Kidney glomerular epithelial cell (primary cell): ENCODE measurements around the gene FCRLA.
"Not testable (repeated sequence)": the region's sequence is repeated elsewhere in the genome, so short reads cannot be mapped to it uniquely, and the experiment has no call there.

Experiments
- DNase-seq: peaks from one replicate; lab custom pipeline; 2025; lab: John Stamatoyannopoulos, UW

Gene FCRLA, protein sequence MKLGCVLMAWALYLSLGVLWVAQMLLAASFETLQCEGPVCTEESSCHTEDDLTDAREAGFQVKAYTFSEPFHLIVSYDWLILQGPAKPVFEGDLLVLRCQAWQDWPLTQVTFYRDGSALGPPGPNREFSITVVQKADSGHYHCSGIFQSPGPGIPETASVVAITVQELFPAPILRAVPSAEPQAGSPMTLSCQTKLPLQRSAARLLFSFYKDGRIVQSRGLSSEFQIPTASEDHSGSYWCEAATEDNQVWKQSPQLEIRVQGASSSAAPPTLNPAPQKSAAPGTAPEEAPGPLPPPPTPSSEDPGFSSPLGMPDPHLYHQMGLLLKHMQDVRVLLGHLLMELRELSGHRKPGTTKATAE

DNA sequence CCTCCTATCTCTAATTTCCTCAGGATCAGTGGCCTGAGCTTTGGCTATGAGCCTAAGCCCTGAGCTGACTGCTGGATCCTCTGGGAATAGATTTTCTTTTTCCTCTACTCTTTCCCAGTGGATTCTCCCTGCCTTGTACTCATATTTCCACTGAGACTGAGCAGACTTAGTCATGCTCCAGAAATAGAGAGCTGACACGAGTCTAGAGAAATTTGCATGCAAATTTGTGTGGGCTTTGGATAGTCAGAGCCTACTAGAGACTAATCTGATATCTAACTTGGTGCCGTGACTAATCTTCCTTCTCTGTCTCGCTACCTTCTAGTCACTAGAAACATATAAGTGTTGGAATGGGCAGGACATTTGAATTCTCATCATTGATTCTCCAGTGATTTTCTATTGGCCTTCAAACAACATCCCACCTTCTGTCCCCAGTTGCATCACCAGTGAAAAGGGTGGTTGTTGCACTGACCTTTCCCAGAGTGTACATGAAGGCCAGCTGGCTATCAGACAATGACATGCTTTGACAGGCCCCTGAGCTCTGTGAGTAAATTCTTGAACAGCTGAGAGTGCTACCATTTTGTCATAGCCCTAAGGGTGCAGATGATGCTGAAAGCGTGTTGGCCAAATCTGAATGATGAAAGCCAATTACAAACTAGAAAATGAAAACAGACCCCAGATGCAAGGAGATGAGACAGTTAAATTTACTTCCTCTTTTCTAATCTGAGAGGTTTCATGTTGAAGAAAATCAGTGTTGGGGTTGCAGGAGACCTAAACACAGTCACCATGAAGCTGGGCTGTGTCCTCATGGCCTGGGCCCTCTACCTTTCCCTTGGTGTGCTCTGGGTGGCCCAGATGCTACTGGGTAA lies at the start of gene FCRLA:
TSS of gene FCRLA (plus strand) at position 748 of the 866 bp plus-strand sequence. CDS start at position 784, 36 bp downstream.
- peak; percentile 92 for DNase-seq

DNA sequence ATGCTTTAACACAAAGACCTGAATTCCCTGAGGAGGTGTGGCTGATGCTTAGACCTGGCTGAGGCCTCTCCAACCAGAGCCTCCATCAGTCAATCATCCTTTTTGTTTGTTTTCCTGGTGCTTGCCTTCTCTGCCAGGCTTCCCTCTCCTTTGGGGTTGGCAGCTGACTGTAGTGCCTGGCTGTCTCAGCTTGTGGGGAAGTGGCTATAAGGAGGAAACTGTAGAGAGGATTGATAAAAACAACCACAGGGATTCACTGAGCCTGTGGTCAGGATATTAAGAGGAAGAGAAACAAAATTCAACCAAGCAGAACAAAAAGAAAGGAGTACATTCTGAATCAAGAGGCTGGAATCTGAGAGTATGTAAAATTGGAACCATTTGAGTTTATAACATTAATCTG lies 48.5 kb upstream of the FCRLA start:
- not testable (repeated sequence) for DNase-seq

DNA sequence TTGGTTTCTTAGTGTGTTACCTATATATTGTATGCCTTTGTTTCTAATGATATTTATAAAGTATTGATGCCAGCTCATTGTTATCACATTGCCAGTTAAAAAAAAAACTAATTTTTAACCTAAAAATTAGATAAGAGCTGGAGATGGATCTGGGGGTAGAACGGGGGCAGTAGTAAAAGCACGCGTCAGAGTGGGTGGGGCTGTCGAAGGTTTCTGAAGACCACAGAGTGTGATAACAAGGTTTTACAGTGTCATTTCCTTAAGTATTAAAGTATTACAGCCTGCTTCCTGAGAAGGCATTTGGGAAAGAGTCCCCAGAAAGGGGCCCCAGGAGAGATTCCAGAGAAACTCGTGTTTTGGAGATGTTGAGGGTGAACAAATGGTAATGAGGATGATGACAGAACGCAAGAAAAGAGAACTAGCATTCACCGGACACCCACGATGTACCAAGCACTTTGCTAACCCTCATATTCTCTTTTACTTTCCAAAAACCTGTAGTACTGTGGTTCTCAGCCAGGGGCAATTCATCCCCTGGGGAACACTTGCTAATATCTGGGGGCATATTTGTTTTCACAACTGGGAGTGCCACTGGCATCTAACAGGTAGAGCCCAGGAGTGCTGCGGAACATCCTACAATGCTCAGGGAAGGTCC lies 45.2 kb upstream of the FCRLA start:
- not testable (repeated sequence) for DNase-seq

DNA sequence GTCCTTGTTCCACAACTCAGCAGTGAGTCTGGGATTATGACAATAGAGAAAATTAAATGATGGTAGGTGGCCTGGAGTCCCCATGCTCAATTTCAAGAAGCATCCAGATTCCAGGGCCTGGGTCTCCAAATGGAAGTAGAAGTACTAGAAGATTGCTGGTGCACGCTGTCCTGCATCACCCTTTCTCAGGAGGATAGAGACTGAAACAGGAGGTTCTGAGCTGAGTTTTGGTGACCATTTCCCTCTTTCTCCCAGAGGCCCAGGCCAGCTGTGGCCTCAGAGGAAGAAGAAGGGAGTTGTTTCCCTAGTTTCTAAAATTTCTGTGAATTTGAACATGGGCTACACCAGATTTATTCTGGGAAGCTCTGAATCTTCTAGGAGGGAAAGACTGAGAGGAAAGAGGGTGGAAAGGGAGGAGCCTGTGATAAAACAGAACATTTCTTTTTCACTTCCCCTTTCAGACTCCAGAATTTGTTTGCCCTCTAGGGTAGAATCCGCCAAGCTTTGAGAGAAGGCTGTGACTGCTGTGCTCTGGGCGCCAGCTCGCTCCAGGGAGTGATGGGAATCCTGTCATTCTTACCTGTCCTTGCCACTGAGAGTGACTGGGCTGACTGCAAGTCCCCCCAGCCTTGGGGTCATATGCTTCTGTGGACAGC lies 44.2 kb upstream of the FCRLA start, which contains the start of gene FCGR2B:
TSS of gene FCGR2B (plus strand) at position 460 of the 656 bp plus-strand sequence. CDS start at position 559, 99 bp downstream.
- not testable (repeated sequence) for DNase-seq

DNA sequence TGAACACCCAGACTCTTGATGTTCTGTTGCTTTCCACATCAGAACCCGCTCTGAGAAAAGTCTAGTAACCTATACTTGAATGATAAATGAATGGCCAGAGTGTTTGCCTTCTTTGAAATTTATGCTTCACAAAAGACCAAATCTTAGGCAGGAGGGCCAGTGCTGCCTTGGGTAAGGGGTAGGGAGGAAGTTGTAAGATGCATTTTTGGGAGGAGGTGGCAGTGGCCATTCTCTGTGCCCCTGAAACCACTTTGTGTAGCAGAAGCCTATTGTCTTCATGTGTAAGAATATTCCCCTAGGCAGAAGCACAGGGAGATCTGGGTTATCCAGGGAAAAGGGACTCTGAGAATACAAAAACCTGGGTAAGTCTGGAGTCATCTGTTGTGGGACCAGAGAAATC lies 43.5 kb upstream of the FCRLA start:
- not testable (repeated sequence) for DNase-seq

DNA sequence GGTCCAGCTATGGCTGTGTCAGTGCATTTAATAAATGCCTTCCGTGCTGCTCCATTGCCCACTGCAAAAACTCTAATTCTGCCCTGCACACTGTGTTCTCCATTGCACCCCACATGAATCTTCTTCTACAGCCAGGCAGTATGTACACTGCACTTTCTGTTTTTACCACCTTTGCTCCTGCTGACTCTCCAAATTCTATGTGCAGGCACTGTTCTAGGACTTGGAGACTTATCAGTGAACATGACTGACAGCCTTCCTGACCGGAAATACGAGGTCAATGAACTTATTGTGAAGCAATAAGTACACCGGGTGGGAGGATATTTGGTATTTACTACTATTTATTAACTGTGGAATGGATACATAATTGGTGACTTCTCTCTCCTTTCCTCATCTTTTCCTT lies 42.3 kb upstream of the FCRLA start:
- DNase-seq, result not testable (repeated sequence)

DNA sequence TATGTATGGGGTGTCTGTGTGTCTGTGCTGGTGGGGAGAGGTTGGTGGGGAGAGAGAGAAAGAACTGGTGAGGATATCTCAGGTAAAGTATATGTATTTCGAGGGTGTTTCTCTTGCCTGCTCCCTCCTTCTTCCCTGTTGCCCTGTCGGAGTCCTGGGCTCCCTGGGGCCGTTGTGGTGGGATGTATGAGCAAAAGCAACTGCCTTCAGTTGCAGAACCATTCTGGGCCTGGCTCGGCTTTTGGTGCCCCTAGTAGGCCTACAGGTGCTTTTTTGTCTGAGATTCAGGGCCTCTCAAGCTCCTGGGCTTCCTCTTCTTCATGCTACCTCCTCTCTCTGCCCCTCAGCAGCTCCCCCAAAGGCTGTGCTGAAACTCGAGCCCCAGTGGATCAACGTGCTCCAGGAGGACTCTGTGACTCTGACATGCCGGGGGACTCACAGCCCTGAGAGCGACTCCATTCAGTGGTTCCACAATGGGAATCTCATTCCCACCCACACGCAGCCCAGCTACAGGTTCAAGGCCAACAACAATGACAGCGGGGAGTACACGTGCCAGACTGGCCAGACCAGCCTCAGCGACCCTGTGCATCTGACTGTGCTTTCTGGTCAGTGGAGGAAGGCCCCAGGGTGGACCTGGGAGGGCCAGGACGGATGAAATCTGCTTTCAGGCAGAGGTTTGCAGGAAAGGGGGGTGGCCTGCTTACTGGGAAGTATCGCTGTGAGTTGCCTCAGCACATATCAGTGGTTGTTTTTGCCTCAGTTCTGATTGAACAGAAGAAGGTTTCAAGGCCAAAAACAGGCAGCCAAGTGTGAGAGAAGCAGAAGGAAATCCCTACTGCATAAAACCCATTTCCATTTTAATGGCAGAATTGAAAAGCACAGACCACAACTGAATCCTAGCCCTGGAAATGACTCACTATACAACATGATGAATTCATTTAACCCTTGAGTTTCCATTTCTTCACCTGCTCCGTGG lies 35.7 kb upstream of the FCRLA start:
- DNase-seq, result not testable (repeated sequence)

DNA sequence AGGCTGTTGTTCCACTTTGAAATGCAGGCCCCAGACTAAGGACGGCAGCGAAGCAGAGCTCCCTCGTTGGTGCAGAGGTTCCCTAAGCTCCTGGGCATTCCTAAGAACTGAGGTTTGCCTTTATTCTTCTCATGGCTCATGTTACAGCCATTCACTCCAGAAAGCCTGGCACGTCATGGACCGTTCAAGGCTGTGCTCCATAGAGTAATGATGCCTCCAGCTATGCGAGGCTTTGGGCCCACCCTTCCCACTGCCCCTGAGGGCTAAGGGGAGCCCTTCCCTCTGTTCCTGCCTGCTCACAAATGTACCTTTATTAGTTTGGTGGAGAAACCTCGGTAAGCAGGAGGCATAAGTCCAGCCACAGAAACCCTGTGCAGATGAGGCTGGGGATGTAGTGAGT lies 33.6 kb upstream of the FCRLA start:
- DNase-seq, result not testable (repeated sequence)

DNA sequence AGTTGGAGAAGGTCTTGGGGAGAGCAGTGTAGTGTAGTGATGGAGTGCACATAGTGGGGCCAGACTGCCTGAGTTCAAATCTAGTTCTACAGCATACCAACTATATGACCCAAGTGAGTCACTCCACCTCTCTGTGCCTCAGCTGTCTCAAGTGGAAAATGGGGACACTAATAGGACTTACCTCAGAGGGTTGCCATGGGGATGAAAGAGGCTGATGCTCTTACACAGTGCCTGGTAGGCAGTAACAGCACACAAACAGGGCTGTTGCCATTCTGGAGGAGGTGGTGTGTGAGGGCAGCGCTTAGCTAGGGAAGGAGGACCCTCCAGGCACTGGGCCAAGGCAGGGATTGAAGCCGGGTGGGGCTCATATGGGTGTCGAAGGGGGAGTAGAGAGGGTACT lies 32.6 kb upstream of the FCRLA start:
- DNase-seq, result not testable (repeated sequence)

DNA sequence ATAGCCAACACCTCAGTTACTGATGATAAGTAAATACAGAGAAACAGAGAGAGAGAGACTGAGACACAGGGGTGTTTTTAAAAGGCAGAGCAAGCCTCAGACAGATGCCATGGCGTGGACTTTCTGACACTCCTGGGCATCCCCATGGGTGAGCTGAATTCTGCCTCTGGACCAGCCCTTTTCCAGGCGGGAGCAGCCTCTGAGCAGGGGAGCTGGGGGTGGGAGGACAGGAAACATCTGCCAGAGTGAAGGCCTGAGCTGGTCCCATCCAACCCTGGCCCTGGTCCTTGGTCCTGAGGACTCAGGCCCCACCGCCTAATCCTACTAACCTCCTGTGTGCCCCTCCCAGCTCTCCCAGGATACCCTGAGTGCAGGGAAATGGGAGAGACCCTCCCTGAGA lies 32.1 kb upstream of the FCRLA start:
- DNase-seq, result not testable (repeated sequence)

DNA sequence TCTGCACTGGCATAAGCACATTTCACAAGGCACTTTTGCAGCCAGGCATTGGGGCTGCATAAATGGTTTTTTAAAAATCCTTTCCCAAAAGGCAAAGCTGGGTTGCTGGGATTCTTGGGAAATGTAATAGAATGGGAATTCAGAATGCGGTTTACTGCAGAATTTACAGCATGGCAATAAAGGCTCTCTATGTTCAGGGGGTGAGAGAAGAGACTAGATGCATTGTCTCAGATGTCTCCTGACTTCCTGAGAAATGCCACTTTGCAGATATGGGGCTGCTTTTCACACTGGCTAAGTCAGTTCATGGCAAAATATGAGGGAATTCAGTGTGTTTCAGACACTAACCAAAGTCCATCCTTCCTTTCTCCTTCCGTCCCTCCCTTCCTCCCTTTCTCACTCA lies 30.6 kb upstream of the FCRLA start:
- no peak for DNase-seq

DNA sequence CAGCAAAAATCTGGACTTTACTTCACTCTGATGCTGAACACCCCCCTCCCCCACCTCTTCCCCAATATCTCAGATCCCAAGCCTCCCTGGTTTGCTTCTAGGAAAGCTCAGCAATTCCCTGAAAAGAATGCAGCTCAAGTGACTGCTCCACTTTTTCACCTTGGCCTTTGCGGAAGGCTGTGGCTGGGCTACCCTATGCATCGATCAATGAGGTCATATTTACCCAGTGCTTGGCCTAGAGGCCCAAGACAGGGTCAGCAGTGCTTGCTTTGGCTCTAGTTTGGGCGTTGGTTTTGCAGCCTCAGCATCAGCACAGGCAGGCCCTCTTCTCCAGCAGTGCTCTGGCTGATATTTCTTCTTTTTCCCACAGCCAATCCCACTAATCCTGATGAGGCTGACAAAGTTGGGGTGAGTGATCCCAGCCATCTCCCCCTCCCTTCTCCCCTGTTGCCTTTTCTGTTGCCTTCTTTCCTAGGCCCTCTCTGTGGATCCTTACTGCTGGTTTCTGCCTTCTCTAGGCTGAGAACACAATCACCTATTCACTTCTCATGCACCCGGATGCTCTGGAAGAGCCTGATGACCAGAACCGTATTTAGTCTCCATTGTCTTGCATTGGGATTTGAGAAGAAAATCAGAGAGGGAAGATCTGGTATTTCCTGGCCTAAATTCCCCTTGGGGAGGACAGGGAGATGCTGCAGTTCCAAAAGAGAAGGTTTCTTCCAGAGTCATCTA lies 29.9 kb upstream of the FCRLA start:
- DNase-seq, result no peak

DNA sequence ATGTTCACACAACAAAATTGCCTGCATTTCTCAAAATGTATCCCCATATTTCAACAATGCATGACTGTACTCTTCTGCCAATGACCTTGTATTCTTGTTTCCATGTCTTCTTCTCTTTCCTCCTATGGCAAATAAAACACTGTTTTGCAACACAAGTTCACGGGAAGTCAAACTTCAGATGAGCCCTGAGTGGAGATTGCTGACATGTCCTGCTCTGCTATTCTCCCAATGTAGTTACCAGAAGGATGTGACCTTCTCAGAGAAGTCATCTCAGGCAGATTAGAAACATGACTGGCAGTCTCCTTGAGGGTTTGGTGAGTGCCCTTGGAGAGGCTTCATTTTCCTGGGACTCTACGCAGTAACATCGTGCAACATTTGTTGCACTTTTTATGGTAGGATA lies 28.5 kb upstream of the FCRLA start:
- DNase-seq, result no peak

DNA sequence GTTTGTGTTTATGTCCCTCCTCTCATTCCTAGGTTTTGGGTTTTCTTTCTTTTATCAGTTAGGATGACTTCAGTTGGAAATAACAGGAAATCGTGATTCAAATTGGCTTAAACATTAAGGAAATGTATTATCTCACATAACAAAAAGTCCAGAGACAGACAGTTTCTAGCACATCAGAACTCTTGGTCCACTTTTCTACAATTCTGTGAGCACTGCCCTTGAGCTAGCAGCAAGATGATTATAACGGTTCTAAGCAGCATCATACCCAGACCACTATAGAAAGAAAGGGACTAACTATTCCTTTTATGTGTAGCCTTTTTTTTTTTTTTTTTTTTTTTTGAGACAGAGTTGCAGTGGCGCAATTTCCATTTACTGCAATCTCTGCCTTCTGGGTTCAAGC lies 25.1 kb upstream of the FCRLA start:
- DNase-seq, result no peak

DNA sequence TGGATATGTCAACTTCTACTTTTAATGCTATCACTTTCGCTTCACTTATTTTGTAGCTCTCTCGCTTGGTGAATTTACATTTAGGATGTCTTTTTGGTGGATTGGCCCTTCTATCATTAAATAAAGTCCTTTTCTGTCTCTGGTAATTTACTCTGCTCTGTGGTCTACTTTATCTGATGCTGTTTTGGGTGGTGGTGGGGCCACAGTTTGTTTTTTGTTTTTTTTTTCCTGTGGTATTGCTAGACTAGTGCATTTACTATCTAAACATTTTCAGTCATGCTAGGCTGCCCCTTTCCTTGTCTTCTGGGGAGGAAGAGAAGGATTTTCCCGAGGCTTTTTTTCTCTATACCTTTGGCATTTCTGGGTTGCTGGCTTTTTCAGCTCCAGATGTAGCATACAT lies 18.1 kb upstream of the FCRLA start:
- no peak for DNase-seq

DNA sequence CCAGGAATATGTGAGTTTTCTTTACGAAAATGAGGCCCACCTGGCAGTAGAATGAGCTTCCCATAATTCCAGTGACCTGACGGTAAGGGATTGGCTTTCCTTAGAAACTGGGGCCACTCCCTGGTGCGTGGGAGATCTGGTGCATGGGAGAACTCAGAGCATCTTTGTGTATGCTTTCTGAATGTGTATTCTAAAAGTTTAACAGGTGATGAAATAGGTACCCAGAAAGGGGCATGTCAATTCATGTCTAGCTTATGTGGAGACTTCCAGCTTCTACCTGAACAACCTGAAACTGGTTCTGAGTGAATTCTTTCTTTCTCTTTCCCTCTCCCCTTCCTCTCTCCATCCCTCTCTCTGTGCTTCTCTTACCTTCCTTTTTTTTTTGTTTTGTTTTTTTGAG lies 15.2 kb upstream of the FCRLA start:
- no peak for DNase-seq

DNA sequence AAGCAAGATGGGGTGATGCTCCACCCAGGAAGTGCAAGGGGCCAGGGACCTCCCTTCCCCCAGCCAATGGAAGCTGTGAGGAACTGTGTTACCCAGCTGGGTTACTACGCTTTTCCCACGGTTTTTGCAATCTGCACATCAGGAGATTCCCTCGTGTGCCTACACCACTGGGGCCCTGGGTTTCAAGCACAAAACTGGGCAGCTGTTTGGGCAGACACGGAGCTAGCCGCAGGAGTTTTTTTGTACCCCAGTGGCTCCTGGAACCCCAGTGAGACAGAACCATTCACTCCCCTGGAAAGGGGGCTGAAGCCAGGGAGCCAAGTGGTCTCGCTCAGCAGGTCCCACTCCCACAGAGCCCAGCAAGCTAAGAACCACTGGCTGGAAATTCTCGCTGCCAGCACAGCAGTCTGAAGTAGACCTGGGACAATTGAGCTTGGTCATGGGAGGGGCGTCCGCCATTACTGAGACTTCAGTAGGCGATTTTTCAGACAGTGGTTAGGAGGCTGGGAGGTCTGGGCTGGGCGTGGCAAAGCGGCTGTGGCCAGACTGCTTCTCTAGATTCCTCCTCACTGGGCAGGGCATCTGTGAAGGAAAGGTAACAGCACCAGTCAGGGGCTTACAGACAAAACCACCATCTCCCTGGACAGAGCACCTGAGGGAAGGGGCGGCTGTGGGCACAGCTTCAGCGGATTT lies 13.9 kb upstream of the FCRLA start:
- DNase-seq, result not testable (repeated sequence)

DNA sequence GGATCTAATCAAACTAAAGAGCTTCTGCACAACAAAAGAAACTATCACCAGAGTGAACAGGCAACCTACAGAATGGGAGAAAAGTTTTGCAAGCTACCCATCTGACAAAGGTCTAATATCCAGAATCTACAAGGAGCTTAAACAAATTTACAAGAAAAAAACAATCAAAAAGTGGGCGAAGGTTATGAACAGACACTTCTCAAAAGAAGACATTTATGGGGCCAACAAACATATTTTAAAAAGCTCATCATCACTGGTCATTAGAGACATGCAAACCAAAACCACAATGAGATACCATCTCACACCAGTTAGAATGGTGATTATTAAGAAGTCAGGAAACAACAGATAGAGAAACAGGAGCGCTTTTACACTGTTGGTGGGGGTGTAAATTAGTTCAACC lies 8.7 kb upstream of the FCRLA start:
- DNase-seq, result not testable (repeated sequence)

DNA sequence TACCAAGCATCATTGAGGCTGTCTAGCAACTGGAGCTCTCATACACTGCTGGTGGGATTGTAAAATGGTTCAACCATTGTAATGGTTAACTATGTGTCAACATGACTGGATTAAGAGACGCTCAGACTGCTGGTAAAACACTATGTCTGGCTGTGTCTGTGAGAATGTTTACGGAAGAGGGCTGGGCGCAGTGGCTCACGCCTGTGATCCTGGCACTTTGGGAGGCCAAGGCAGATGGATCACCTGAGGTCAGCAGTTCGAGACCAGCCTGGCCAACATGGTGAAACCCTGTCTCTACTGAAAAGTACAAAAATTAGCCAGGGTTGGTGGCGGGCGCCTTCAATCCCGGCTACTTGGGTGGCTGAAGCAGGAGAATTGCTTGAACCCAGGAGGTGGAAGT lies 4.8 kb upstream of the FCRLA start:
- DNase-seq, result peak; percentile 61
